Measurements from ENCODE around the gene SUSD6.

The SUSD6 gene

GRCh38 chr14:69652942-69653684, 41.7 kb downstream of the SUSD6 start:
- DNase-seq, result no peak

GRCh38 chr14:69654116-69654515, 42.7 kb downstream of the SUSD6 start:
- no peak for DNase-seq

- DNase-seq, result peak; percentile 86
Observed at GRCh38 chr14:69657950-69658355, 46.6 kb downstream of the SUSD6 start.

- DNase-seq, result no peak
Observed at GRCh38 chr14:69658664-69659261, 47.4 kb downstream of the SUSD6 start.

GRCh38 chr14:69660344-69661193, 49.2 kb downstream of the SUSD6 start:
- DNase-seq, result no peak

- DNase-seq, result no peak
Observed at GRCh38 chr14:69661194-69661537, 49.8 kb downstream of the SUSD6 start.

GRCh38 chr14:69662636-69663299, 51.4 kb downstream of the SUSD6 start:
- DNase-seq, result no peak

- DNase-seq, result no peak
Observed at GRCh38 chr14:69663300-69663643, 51.9 kb downstream of the SUSD6 start.

GRCh38 chr14:69664265-69664664, 52.9 kb downstream of the SUSD6 start:
- no peak for DNase-seq

- no peak for DNase-seq
Observed at GRCh38 chr14:69664865-69665526, 53.6 kb downstream of the SUSD6 start.

- no peak for DNase-seq
Observed at GRCh38 chr14:69665631-69666030, 54.2 kb downstream of the SUSD6 start.

GRCh38 chr14:69666112-69666511, 54.7 kb downstream of the SUSD6 start:
- no peak for DNase-seq

GRCh38 chr14:69666690-69667211, 55.4 kb downstream of the SUSD6 start:
- DNase-seq, result no peak

- DNase-seq, result no peak
Observed at GRCh38 chr14:69667938-69668335, 56.5 kb downstream of the SUSD6 start.

- DNase-seq, result no peak
Observed at GRCh38 chr14:69669375-69669774, 58.0 kb downstream of the SUSD6 start.

GRCh38 chr14:69670093-69670492, 58.7 kb downstream of the SUSD6 start:
- no peak for DNase-seq

GRCh38 chr14:69671365-69672030, 60.1 kb downstream of the SUSD6 start:
- peak; percentile 77 for DNase-seq

GRCh38 chr14:69672356-69672755, 61.0 kb downstream of the SUSD6 start:
- no peak for DNase-seq

GRCh38 chr14:69673104-69673503, 61.7 kb downstream of the SUSD6 start:
- no peak for DNase-seq

- DNase-seq, result no peak
Observed at GRCh38 chr14:69673578-69674305, 62.3 kb downstream of the SUSD6 start.

GRCh38 chr14:69674546-69675244, 63.3 kb downstream of the SUSD6 start:
- DNase-seq, result no peak
